NT2/D1 (cell line): Measurements from ENCODE around the gene TBC1D2B.

Experiments
- YY1 ChIP-seq: IDR thresholded peaks from 2 replicates; pipeline ENCODE4 v1.6.1; 2011; ENCODE audit not compliant: insufficient read length, insufficient read depth
- ZNF274 ChIP-seq: IDR thresholded peaks from 2 replicates; pipeline ENCODE4 v1.6.1; 2011; ENCODE audit warnings: mild to moderate bottlenecking, low read depth, low read length

DNA sequence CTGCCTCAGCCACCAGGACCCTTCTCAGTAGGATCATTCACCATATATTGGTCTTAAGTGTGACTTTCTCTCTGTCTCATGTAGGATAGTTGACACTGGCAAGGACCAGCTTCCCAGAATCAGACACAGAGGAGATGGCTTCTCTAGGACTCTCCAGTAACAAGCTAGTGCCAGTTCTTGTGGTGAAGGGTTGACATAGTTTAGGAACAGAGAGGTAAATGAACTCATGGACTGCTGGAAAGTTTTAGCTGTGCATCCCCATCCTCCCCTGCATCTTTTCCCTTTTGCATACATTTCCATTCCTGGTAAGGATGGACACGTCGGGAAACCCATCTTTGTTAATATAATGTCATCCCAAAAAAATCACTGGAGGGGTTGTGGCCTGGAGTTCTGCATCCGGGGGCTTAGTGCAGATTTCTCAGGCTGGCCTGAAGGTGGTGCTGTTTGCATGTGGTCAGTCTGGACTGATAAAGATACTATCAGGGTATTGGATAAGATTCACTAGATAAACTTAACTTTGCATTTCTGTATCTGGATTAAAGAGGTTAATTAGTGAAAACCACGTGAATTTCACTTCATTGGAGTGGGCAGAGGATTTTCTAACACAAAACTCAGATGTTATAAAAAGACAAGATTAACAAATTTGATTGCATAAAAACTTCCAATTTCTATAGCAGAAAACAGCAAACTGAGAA, 110.8 kb downstream of the TBC1D2B start:
- no peak for TF ChIP-seq YY1
- TF ChIP-seq ZNF274 = no peak
